ENCODE data around the gene THOC5.

- TF ChIP-seq GATA2 (IDR thresholded peaks at IDR 0.05; ENCODE audit: low read depth, low read length) (no peak), GATA3 (IDR thresholded peaks at IDR 0.05; ENCODE audit: low read depth, low read length) (no peak)
Observed at GRCh38 chr22:29521526-29521925, 32.0 kb downstream of the THOC5 start.

All from SH-SY5Y (cell line).